ENCODE data around the gene TBCD. TPM values are rescaled to one million over a fixed set of nuclear protein-coding genes. Genes with fewer than 3 reads are reported as not detected.
A peak's percentile ranks its signal among the peaks of the same experiment; 100 is the strongest.

The TBCD gene
- total and polyA plus RNA-seq, 12 donors = 25.6 to 240 (median 66.2) TPM

DNA sequence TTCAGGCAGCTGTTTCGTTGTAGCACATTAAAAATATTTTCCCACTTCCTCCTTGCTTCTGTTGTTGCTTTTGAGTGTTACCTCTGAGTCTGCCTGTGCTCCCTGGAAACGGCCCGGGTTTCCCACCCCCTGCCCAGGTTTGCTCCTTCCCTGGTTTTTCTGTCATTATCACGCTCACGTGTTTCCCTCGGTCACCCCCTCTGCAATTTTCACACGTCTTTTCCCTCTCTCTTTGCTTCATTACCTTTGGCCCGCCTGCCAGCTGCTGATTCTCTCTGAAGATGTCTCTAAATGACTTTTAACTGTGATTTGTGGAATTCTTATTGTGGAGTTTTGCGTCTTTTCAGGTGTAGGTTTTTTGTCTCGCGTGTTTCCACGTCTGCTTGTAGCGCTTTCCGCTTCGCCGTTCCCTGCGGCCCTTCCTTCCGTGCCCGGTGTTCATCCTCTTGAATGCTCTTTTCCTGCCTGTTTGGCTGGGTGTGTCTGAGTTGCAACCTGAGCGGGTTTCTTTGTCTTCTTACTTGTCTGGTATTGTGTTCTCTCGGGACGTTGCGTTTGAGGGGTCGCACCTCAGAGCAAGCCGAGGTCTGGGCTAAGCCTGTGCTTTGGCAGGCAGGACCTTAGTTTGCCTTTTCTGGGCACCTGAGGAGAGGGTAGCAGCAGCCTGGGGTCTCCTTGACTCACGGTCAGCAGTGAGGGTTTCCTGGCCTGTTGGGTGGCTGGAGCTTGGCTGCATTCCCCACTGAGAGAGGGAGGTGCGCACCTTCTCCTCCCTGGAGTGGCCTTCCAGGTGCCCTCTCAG is 184.3 kb downstream of the TBCD start:
- no peak for TF ChIP-seq POLR2A (IDR thresholded peaks at IDR 0.05)
- TF ChIP-seq, protein P1, sequence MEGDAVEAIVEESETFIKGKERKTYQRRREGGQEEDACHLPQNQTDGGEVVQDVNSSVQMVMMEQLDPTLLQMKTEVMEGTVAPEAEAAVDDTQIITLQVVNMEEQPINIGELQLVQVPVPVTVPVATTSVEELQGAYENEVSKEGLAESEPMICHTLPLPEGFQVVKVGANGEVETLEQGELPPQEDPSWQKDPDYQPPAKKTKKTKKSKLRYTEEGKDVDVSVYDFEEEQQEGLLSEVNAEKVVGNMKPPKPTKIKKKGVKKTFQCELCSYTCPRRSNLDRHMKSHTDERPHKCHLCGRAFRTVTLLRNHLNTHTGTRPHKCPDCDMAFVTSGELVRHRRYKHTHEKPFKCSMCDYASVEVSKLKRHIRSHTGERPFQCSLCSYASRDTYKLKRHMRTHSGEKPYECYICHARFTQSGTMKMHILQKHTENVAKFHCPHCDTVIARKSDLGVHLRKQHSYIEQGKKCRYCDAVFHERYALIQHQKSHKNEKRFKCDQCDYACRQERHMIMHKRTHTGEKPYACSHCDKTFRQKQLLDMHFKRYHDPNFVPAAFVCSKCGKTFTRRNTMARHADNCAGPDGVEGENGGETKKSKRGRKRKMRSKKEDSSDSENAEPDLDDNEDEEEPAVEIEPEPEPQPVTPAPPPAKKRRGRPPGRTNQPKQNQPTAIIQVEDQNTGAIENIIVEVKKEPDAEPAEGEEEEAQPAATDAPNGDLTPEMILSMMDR (IDR thresholded peaks at IDR 0.05) = no peak
- peak in 1 of 7 donors; percentile 9 for DNase-seq
- Histone ChIP-seq H3K36me3 (replicated peaks in 1 of 2) (peaks cover 0 to 19% of the 10 kb centered on the region in 2 donors), H3K4me3 (no peak overlapping the region), H3K27me3 (no peaks in the 10 kb centered on the region), H3K4me1 (replicated peaks in 1 of 2) (no peaks in the 10 kb centered on the region), H3K27ac (no peak overlapping the region), H3K9me3 (replicated peaks in 1 of 3) (no peaks in the 10 kb centered on the region)
- 95 to 96% (median 95%) methylated on average over 26 to 27 of the region's 27 CpGs for WGBS, 4 donors
- intact Hi-C loops (cut with DNase I) = no loop called here

DNA sequence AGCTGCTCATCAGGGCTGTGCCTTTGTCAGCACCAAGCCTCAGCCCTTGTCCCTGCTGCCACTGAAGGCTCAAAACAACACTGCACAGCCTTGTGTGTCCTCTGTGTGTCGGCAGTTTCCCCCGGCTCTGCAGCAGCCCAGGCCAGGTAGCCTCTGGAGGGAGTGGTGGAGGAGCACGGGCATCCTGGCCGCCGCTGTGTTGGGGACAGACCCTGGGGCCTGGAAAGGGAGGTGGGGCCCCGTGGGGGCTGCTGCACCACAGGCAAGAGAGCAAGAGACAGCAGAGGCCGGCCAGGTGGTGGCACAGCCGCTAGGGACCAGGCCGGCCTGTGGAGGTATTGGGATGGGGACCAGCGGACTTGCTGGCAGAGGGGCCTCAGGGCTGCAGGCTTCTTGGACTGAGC is 184.9 kb downstream of the TBCD start:
- intact Hi-C loops (cut with DNase I) = no loop called here
- Histone ChIP-seq H3K27me3 (no peaks in the 10 kb centered on the region), H3K4me1 (replicated peaks in 1 of 2) (no peaks in the 10 kb centered on the region), H3K9me3 (replicated peaks in 1 of 3) (no peaks in the 10 kb centered on the region), H3K4me3 (no peak overlapping the region), H3K27ac (no peak overlapping the region), H3K36me3 (replicated peaks in 1 of 2) (peaks cover 0 to 22% of the 10 kb centered on the region in 2 donors)
- peak in 1 of 7 donors; percentile 9 for DNase-seq
- no peak for TF ChIP-seq POLR2A (IDR thresholded peaks at IDR 0.05)
- TF ChIP-seq, protein P1 (IDR thresholded peaks at IDR 0.05) = no peak
- WGBS, 4 donors = 93 to 96% (median 94%) methylated on average over 3 to 10 of the region's 10 CpGs

DNA sequence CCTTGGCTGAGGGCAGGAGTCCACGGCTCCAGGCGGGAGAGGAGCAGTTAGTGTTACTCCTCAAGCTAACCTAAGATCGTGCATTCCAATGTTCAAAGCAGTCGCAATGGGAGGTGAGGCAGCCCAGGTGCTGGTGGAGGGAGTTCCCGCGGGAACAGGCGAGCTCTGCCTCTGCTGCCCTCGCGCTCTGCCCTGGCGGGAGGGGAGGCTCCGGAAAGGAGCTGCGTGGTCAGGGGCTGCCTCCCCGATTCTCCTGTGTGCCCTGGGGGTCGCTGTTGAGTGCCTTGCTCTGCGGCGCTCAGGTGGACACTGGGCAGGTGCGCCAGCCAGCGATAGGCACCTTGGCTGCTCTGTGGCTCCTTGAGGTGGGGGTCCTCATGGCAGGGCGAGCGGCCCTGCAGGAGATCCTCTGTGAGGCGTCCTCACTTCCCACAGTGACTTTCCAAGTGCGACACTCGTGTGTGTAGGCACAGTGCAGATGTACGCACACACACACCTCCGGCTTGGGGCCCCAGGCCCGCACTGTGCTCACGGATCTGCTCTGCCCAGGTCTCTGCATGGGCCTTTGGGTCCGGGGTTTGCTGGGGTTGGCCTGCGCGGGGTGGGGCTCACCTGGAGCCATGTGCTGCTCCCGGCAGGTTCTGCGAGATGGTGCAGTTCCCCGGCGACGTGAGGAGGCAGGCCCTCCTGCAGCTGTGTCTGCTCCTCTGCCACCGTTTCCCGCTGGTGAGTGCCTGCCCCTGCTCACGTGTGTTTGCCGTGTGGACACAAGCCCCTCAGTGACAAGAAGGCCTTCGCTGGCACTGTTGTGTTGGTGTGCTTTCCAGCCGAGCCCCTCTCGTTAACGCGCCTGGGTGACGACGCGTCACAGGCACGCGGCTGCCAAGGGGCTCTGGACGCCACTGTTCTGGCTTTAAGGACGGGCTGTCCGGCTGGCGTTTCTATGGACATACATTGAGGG is 185.8 kb downstream of the TBCD start:
- intact Hi-C loops (cut with DNase I) = no loop called here
- H3K27me3 ChIP-seq = no peaks in the 10 kb centered on the region
- 92 to 96% (median 94%) methylated on average over 17 to 53 of the region's 53 CpGs for WGBS, 4 donors
- H3K4me1 ChIP-seq (replicated peaks in 1 of 2) = no peaks in the 10 kb centered on the region
- H3K4me3 ChIP-seq = no peak overlapping the region
- H3K9me3 ChIP-seq (replicated peaks in 1 of 3) = no peaks in the 10 kb centered on the region
- H3K36me3 ChIP-seq (replicated peaks in 1 of 2) = peaks cover 0 to 32% of the 10 kb centered on the region in 2 donors
- no peak for TF ChIP-seq POLR2A (IDR thresholded peaks at IDR 0.05)
- TF ChIP-seq, protein P1 (IDR thresholded peaks at IDR 0.05) = no peak
- DNase-seq = peak in 1 of 7 donors; percentile 10
- H3K27ac ChIP-seq = no peak overlapping the region

DNA sequence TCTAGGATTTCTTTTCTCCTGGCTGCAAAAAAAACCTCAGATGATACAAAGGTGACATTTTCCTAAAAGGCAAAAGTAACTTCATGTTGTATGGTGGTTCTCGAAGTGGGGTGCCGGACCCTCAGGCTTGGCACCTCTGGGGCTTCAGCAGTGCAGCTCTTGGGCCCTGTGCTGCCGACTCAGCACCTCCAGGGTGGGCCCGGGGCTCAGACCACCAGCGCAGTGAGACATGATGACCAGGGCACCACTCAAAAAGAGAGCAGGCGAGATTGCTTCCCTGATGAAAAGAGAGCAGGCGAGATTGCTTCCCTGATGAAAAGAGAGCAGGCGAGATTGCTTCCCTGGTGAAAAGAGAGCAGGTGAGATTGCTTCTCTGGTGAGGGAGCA is 186.6 kb downstream of the TBCD start:
- H3K4me1 ChIP-seq (replicated peaks in 1 of 2) = no peaks in the 10 kb centered on the region
- intact Hi-C loops (cut with DNase I) = no loop called here
- DNase-seq = peak in 1 of 7 donors; percentile 4
- peaks cover 0 to 40% of the 10 kb centered on the region in 2 donors for H3K36me3 ChIP-seq (replicated peaks in 1 of 2)
- no peaks in the 10 kb centered on the region for H3K9me3 ChIP-seq (replicated peaks in 1 of 3)
- WGBS, 4 donors = 92 to 95% (median 93%) methylated on average over 8 of the region's 8 CpGs
- TF ChIP-seq, protein P1 (IDR thresholded peaks at IDR 0.05) = no peak
- no peak for TF ChIP-seq POLR2A (IDR thresholded peaks at IDR 0.05)
- no peaks in the 10 kb centered on the region for H3K27me3 ChIP-seq
- H3K27ac ChIP-seq = no peak overlapping the region
- H3K4me3 ChIP-seq = no peak overlapping the region
